WI38 (cell line): Measurements from ENCODE around the gene MORC4.

Source experiments
- H3K4me3 ChIP-seq: 2 replicates; pipeline ENCODE4 v1.5.1; 2011; ENCODE audit warnings: low read depth, mild to moderate bottlenecking, control low read depth, low read length
- TF ChIP-seq, protein P1 (sequence below): IDR thresholded peaks from 2 replicates; pipeline ENCODE4 v1.5.1; 2012; ENCODE audit warnings: low read depth, mild to moderate bottlenecking, control low read depth, low read length

Gene MORC4

DNA sequence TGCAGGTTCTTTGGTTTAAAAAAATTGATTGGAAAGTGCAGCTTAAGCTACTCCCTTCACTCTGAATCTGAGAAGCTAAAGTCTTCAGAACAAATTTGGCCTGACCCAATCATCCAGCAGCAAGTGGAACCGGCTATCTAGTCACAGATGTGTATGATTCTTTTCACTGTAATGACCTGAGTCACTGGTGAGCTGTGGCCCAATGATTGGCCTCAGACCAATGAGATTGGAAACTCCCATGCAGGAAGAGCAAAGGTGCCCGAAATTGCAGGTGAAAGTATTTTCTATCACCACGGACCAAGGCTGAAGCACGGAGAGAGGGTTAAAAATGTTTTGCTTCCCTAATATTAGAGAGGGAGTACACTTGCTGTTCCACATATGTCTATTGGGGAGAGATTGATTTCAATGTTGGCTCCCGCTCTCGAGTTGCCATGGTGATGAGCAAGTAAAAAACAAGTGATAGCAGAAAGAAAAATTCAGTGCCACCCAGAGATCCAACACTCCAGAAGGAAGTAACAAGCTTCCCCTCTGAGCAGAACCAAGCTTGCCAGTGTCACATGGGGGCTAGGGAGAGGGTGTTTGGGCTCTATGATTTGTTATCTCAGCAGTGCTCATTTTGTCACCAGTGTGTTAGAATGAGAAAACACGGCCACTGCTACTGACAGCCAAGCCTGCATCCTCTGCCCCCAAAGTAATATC is 108.1 kb downstream of the MORC4 start:
- H3K4me3 ChIP-seq, result no peak overlapping the region

More for the DNA sequence above, 108.1 kb downstream of the MORC4 start:
- TF ChIP-seq, protein P1, sequence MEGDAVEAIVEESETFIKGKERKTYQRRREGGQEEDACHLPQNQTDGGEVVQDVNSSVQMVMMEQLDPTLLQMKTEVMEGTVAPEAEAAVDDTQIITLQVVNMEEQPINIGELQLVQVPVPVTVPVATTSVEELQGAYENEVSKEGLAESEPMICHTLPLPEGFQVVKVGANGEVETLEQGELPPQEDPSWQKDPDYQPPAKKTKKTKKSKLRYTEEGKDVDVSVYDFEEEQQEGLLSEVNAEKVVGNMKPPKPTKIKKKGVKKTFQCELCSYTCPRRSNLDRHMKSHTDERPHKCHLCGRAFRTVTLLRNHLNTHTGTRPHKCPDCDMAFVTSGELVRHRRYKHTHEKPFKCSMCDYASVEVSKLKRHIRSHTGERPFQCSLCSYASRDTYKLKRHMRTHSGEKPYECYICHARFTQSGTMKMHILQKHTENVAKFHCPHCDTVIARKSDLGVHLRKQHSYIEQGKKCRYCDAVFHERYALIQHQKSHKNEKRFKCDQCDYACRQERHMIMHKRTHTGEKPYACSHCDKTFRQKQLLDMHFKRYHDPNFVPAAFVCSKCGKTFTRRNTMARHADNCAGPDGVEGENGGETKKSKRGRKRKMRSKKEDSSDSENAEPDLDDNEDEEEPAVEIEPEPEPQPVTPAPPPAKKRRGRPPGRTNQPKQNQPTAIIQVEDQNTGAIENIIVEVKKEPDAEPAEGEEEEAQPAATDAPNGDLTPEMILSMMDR, result no peak
